Esophagus muscularis mucosa (tissue), 4 donors: ENCODE data around the gene DCP1A. TPM values are rescaled to one million over a fixed set of nuclear protein-coding genes. Genes with fewer than 3 reads are reported as not detected.

Experiments used
- DNase-seq: peaks from one replicate; pipeline ENCODE4 v3.0.0-alpha.2; 2017; ENCODE audit errors: extremely low spot score
- H3K27ac ChIP-seq, 4 donors: fragments of 200-600 bp; sonication (generic); replicated peaks in 1 of 4; 1 replicate in 3 of 4; 2 replicates in 1 of 4; pipeline ENCODE4 v1.5.1; 2016 to 2019; ENCODE audit warnings: mild to moderate bottlenecking in 1 of 4
- H3K27me3 ChIP-seq, 4 donors: fragments of 200-600 bp; sonication (generic); one replicate each; pipeline versions ENCODE4 v1.5.1 to v1.6.0; 2016 to 2019
- H3K36me3 ChIP-seq, 4 donors: fragments of 200-600 bp; sonication (generic); one replicate each; pipeline ENCODE4 v1.5.1; 2016 to 2019
- H3K4me1 ChIP-seq, 4 donors: fragments of 200-600 bp; sonication (generic); one replicate each; pipeline ENCODE4 v1.5.1; 2016 to 2019
- H3K4me3 ChIP-seq, 4 donors: fragments of 200-600 bp; sonication (generic); 1 replicate in 2 of 4; 2 replicates in 2 of 4; pipeline ENCODE4 v1.5.1; 2016 to 2019; ENCODE audit warnings: mild to moderate bottlenecking in 4 of 4, moderate library complexity in 1 of 4
- H3K9me3 ChIP-seq, 4 donors: fragments of 200-600 bp; sonication (generic); 1 replicate in 3 of 4; 2 replicates in 1 of 4; pipeline ENCODE4 v1.5.1; 2016 to 2019
- EP300 ChIP-seq: sonication (generic); formaldehyde crosslinking; IDR thresholded peaks from one replicate; pipeline ENCODE4 v1.6.1; 2017; ENCODE audit warnings: antibody characterized with exemption
- POLR2A ChIP-seq: fragments of 450-650 bp; IDR thresholded peaks from one replicate; pipeline ENCODE4 v1.6.1; 2017; ENCODE audit warnings: antibody characterized with exemption, moderate library complexity, mild to moderate bottlenecking, low read depth
- POLR2AphosphoS5 ChIP-seq, 2 donors: sonication (generic); formaldehyde crosslinking; IDR thresholded peaks; one replicate each; pipeline ENCODE4 v1.6.1; 2017; ENCODE audit warnings: antibody characterized with exemption in 2 of 2
- WGBS: methylation state at CpG from one replicate; pipeline ENCODE4 v1.1.5; 2018; 5-methylcytosine and 5-hydroxymethylcytosine counted together
- intact Hi-C: fragments of 100-400 bp; cut with DNase I; formaldehyde crosslinking; loops from one replicate; pipeline ENCODE4 v1.15.1; 2023
- total RNA-seq, 4 donors: library from RNA; depleted of rRNA; stranded (reverse); fragments of >200 nt; gene quantifications; one replicate each; pipeline versions ENCODE4 v1.1.0 to v1.2.1, GENCODE V29; 2016
- TF ChIP-seq, protein P1 (sequence below), 3 experiments: fragments of 200-600 bp in 2 of 3; fragments of 450-650 bp in 1 of 3; sonication (generic) in 2 of 3; IDR thresholded peaks; one replicate each; pipeline ENCODE4 v1.5.1; 2017 to 2019; ENCODE audit warnings: antibody characterized with exemption in 3 of 3, mild to moderate bottlenecking in 2 of 3, moderate library complexity in 1 of 3

Gene DCP1A
- total RNA-seq, 4 donors from 2014 or later: 17.0 to 26.4 (median 20.5) TPM

GRCh38 chr3:53258600-53259426 lies 88.5 kb downstream of the DCP1A start:
- Histone ChIP-seq H3K27ac (no peak overlapping the region), H3K4me3 (no peak overlapping the region), H3K36me3 (no peaks in the 10 kb centered on the region), H3K9me3 (no peaks in the 10 kb centered on the region), H3K4me1 (peaks cover 22 to 25% (median 23%) of the 10 kb centered on the region in 4 donors), H3K27me3 (no peaks in the 10 kb centered on the region)
- TF ChIP-seq EP300 (no peak), POLR2AphosphoS5 (IDR thresholded peaks at IDR 0.05) (no peak), POLR2A (no peak)
- TF ChIP-seq, protein P1, sequence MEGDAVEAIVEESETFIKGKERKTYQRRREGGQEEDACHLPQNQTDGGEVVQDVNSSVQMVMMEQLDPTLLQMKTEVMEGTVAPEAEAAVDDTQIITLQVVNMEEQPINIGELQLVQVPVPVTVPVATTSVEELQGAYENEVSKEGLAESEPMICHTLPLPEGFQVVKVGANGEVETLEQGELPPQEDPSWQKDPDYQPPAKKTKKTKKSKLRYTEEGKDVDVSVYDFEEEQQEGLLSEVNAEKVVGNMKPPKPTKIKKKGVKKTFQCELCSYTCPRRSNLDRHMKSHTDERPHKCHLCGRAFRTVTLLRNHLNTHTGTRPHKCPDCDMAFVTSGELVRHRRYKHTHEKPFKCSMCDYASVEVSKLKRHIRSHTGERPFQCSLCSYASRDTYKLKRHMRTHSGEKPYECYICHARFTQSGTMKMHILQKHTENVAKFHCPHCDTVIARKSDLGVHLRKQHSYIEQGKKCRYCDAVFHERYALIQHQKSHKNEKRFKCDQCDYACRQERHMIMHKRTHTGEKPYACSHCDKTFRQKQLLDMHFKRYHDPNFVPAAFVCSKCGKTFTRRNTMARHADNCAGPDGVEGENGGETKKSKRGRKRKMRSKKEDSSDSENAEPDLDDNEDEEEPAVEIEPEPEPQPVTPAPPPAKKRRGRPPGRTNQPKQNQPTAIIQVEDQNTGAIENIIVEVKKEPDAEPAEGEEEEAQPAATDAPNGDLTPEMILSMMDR (IDR thresholded peaks at IDR 0.05): no peak
- no peak for DNase-seq
- WGBS: 84% methylated on average over 8 of the region's 8 CpGs
- intact Hi-C loops: loop anchor here (5.0 kb wide), 1 partner anchor 88 kb away; the partner anchor contains the start of gene DCP1A

GRCh38 chr3:53257465-53257864 lies 89.9 kb downstream of the DCP1A start:
- H3K27ac ChIP-seq: no peak overlapping the region
- no peak for TF ChIP-seq POLR2A
- TF ChIP-seq POLR2AphosphoS5 (IDR thresholded peaks at IDR 0.05): no peak
- TF ChIP-seq, protein P1 (IDR thresholded peaks at IDR 0.05): no peak
- no peak for TF ChIP-seq EP300
- no peaks in the 10 kb centered on the region for H3K27me3 ChIP-seq
- 95% methylated on average over 4 of the region's 4 CpGs for whole genome bisulfite sequencing
- no peak for DNase-seq
- no peaks in the 10 kb centered on the region for H3K36me3 ChIP-seq
- no peak overlapping the region for H3K4me3 ChIP-seq
- H3K4me1 ChIP-seq: peaks cover 35 to 38% (median 37%) of the 10 kb centered on the region in 4 donors
- intact Hi-C loops: loop anchor here (5.0 kb wide), 1 partner anchor 90 kb away; the partner anchor contains the start of gene DCP1A
- H3K9me3 ChIP-seq: no peaks in the 10 kb centered on the region

GRCh38 chr3:53256704-53257055 lies 90.7 kb downstream of the DCP1A start:
- H3K27ac ChIP-seq: peak overlapping the region; percentile 89 to 95 (median 92)
- no peaks in the 10 kb centered on the region for H3K36me3 ChIP-seq
- H3K4me3 ChIP-seq: no peak overlapping the region
- no peak for DNase-seq
- intact Hi-C loops: loop anchor here (5.0 kb wide), 1 partner anchor 91 kb away; the partner anchor contains the start of gene DCP1A
- H3K27me3 ChIP-seq: no peaks in the 10 kb centered on the region
- no peaks in the 10 kb centered on the region for H3K9me3 ChIP-seq
- TF ChIP-seq POLR2AphosphoS5 (IDR thresholded peaks at IDR 0.05) (no peak), EP300 (no peak), POLR2A (no peak)
- TF ChIP-seq, protein P1 (IDR thresholded peaks at IDR 0.05): no peak
- peaks cover 40 to 45% (median 42%) of the 10 kb centered on the region in 4 donors for H3K4me1 ChIP-seq
- 84% methylated on average over 5 of the region's 5 CpGs for WGBS

- peak; percentile 95 for DNase-seq
- 20% methylated on average over 32 of the region's 66 CpGs for WGBS
- peak within 1 kb of the TSS; percentile 89 to 95 (median 92) for H3K27ac ChIP-seq
- peak within 1 kb of the TSS; percentile 82 to 99 (median 98) for H3K4me3 ChIP-seq
- intact Hi-C loops: loop anchor here (5.0 kb wide), 1 partner anchor 91 kb away; the partner anchor contains the start of gene DCP1A
- peaks cover 45 to 51% (median 47%) of the 10 kb centered on the region in 4 donors for H3K4me1 ChIP-seq
- TF ChIP-seq EP300 (no peak), POLR2A (peak; percentile 60), POLR2AphosphoS5 (IDR thresholded peaks at IDR 0.05) (peak; percentile 67 to 92)
- TF ChIP-seq, protein P1 (IDR thresholded peaks at IDR 0.05): no peak
- no peaks in the 10 kb centered on the region for H3K27me3 ChIP-seq
- no peaks in the 10 kb centered on the region for H3K36me3 ChIP-seq
- no peaks in the 10 kb centered on the region for H3K9me3 ChIP-seq
Measured at GRCh38 chr3:53255775-53256703, 91.3 kb downstream of the DCP1A start, which contains the start of gene TKT. Gene TKT (minus strand): TSS chr3:53256022. CDS start chr3:53255942, 80 bp downstream.
